Colonic mucosa (tissue), 4 donors: ENCODE results near the gene RBM19. TPM values are rescaled to one million over a fixed set of nuclear protein-coding genes. Genes with fewer than 3 reads are reported as not detected.

ENCODE experiments used
- DNase-seq: peaks from one replicate; pipeline ENCODE4 v3.0.0-alpha.2; 2020
- H3K27ac ChIP-seq: fragments of 200-600 bp; one replicate; pipeline ENCODE4 v1.8.0; 2021
- H3K27me3 ChIP-seq: fragments of 200-600 bp; one replicate; pipeline ENCODE4 v1.8.0; 2021
- H3K36me3 ChIP-seq: fragments of 200-600 bp; one replicate; pipeline ENCODE4 v1.8.0; 2021
- H3K4me1 ChIP-seq: fragments of 200-600 bp; one replicate; pipeline ENCODE4 v1.8.0; 2021; ENCODE audit warnings: mild to moderate bottlenecking
- H3K4me3 ChIP-seq: fragments of 200-600 bp; one replicate; pipeline ENCODE4 v1.8.0; 2021
- H3K9ac ChIP-seq, 2 donors: one replicate each; pipeline ENCODE4 v1.7.0; 2013; ENCODE audit warnings: control low read depth in 2 of 2, low read depth in 2 of 2, low read length in 2 of 2
- H3K9me3 ChIP-seq: fragments of 200-600 bp; one replicate; pipeline ENCODE4 v1.8.0; 2021
- CTCF ChIP-seq: fragments of 200-600 bp; IDR thresholded peaks from one replicate; pipeline ENCODE4 v1.8.0; 2022; ENCODE audit warnings: antibody characterized with exemption, mild to moderate bottlenecking
- intact Hi-C: fragments of 100-400 bp; cut with DNase I; formaldehyde crosslinking; loops from one replicate; pipeline ENCODE4 v1.14.1; 2022
- total RNA-seq, 2 donors: library from RNA; stranded (reverse); fragmentation: NEBNext Ultra II Directional in 1 of 2; extraction: Animal tissue kit (Norgen Biotek cat#: 25700) in 1 of 2; gene quantifications; one replicate each; pipeline ENCODE4 v1.2.1, GENCODE V29; 2021
- donor health status: healthy.
- donor health status: DM: no; HTN: no; CAD: no.
- donor health status: DM: no; HTN: no; CAD: no.

Gene RBM19
- total RNA-seq, 2 donors from 2014 or later: 13.5 to 33.1 TPM

DNA sequence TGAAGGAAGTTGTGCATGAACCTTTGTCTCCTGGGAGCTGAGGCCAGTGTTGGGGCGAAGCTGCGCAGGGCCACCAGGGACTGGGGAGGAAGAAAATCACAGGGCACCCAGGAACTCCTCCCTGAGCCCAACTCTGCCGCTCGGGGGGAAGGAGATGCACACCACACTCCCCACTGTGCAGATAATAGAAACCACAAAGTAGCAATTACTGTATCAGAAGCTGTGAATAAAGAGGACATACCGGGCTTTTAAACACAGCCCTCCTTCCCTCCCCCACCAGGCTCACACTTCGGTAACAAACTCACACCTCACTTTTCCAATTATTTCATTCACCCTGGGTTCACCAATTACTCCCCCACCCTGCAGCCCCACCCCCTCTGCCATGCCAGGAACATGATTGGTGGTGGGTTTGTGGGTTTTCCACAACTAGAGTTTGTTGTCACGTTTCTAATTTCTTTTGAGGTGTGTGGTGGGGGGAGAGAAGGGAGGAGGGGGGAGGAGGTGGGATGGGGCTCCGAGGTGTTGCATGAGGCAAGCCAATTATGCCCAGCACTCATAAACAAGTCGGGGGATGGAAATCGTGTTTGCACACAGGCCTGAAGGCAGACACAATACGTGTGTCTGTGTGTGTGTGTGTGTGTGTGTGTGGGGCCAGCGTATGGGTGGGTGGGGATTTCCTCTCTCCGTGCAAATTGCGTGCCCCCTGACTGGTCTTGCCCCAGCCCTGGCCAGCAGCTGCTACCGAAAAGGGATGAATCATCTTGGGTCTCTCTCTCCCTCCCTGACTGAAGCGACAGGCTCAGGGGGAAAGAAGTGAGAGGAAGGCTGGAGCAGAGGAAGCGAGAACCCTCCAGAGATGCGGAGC, 103.3 kb downstream of the RBM19 start:
- no peak overlapping the region for H3K9ac ChIP-seq
- no peak for DNase-seq
- no peaks in the 10 kb centered on the region for H3K9me3 ChIP-seq
- intact Hi-C loops: no loop called here
- no peaks in the 10 kb centered on the region for H3K27me3 ChIP-seq
- H3K27ac ChIP-seq: no peak overlapping the region
- H3K4me1 ChIP-seq: no peaks in the 10 kb centered on the region
- no peaks in the 10 kb centered on the region for H3K36me3 ChIP-seq
- no peak overlapping the region for H3K4me3 ChIP-seq
- TF ChIP-seq CTCF: no peak

DNA sequence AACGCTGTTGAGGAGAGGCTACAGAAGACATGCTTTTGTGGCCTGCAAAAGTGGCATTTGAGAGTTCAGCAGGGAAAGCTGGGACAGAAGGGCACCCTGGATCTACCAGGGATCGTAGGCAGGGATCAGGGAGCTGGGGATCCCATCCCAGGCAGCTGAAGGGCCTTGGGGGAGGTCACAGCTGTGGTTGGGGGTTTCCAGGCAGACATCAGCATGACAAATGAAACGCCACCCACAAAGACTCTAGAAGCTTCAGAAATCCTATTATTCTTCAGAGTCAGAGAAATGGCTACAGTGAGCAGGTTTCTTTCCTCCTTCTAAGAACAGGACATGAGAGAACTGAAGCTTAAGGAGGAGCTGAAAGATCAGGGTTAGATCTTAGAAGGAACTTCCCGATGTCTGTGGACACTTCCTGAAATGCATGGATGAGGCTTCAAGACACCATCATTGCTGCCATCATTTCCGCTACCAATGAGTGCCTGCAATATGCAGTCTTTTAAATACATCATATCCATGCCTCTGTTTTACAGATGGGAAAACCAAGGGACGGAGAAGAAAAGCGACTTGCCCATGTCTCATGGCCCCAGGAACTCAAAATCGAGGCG, 104.3 kb downstream of the RBM19 start:
- no peak overlapping the region for H3K4me3 ChIP-seq
- H3K4me1 ChIP-seq: no peaks in the 10 kb centered on the region
- no peaks in the 10 kb centered on the region for H3K9me3 ChIP-seq
- DNase-seq: no peak
- H3K27ac ChIP-seq: no peak overlapping the region
- no peaks in the 10 kb centered on the region for H3K27me3 ChIP-seq
- intact Hi-C loops: no loop called here
- no peaks in the 10 kb centered on the region for H3K36me3 ChIP-seq
- H3K9ac ChIP-seq: no peak overlapping the region
- TF ChIP-seq CTCF: no peak

GRCh38 chr12:113860950-113861349, 105.2 kb downstream of the RBM19 start:
- intact Hi-C loops: no loop called here
- Histone ChIP-seq H3K9me3 (no peaks in the 10 kb centered on the region), H3K4me1 (no peaks in the 10 kb centered on the region), H3K9ac (no peak overlapping the region), H3K4me3 (no peak overlapping the region), H3K36me3 (no peaks in the 10 kb centered on the region), H3K27ac (no peak overlapping the region), H3K27me3 (no peaks in the 10 kb centered on the region)
- no peak for DNase-seq
- no peak for TF ChIP-seq CTCF

GRCh38 chr12:113860059-113860820, 105.9 kb downstream of the RBM19 start:
- DNase-seq: no peak
- Histone ChIP-seq H3K4me3 (no peak overlapping the region), H3K9ac (no peak overlapping the region), H3K36me3 (no peaks in the 10 kb centered on the region), H3K27me3 (no peaks in the 10 kb centered on the region), H3K4me1 (no peaks in the 10 kb centered on the region), H3K9me3 (no peaks in the 10 kb centered on the region), H3K27ac (no peak overlapping the region)
- intact Hi-C loops: no loop called here
- TF ChIP-seq CTCF: no peak

DNA sequence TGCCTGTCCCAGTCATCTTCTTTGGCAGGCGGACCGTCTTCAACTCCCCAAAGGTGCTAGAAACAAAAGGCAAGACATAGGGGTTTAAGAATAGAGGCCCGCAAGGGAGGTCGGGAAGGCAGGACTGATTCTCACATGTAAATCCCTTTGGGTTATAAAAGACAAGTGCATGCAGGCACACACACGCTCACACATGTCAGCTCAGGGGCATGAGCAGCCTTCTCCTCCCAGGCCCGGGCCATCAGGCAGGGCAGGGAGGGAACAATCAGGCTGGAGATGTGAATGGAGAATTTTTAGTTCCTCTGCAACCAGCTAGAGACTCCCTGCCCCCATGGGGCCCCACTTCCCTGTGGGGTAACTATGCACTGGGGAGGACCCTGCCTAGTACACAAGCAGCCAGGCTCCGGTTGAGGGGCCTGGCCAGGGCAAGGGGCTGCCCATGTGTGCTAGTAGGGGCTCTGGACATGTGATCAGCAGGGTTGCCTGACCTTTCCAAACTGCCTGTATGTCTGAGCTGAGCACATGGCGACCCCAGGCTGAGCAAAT, 107.2 kb downstream of the RBM19 start:
- no peaks in the 10 kb centered on the region for H3K9me3 ChIP-seq
- no peak overlapping the region for H3K4me3 ChIP-seq
- H3K27ac ChIP-seq: no peak overlapping the region
- no peak overlapping the region for H3K9ac ChIP-seq
- H3K4me1 ChIP-seq: no peaks in the 10 kb centered on the region
- intact Hi-C loops: no loop called here
- TF ChIP-seq CTCF: no peak
- no peaks in the 10 kb centered on the region for H3K36me3 ChIP-seq
- DNase-seq: no peak
- H3K27me3 ChIP-seq: no peaks in the 10 kb centered on the region
